ENCODE measurements around the gene XPO4.

DNA sequence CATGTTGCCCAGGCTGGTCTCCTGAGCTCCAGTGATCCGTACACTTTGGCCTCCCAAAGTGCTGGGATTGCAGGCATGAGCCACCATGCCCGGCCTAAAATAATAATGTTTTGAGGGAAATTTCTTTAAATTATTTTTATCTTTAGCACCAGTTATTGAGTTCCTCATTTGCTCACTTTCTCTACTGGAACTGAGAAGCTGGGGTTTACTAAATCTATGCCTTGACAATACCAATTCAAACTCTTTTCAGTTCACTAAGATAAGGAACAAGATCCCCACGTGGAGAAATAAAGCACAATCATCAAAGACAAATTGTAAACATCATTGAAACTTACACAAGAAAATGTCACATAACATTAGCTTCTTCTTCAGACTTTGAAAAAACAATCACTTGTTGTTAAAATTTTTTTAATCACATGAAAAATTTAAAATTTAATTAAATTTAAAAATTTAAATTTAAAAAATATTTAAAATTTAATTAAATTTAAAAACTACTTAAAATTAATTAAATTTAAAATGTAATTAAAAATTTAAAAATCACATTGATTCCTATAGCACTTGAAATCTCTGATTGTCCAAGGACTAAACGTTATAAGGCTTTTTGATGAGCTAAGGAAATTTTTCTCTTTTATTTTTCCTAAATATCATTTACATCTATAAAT lies 25.2 kb upstream of the XPO4 start:
- TF ChIP-seq, protein P1, sequence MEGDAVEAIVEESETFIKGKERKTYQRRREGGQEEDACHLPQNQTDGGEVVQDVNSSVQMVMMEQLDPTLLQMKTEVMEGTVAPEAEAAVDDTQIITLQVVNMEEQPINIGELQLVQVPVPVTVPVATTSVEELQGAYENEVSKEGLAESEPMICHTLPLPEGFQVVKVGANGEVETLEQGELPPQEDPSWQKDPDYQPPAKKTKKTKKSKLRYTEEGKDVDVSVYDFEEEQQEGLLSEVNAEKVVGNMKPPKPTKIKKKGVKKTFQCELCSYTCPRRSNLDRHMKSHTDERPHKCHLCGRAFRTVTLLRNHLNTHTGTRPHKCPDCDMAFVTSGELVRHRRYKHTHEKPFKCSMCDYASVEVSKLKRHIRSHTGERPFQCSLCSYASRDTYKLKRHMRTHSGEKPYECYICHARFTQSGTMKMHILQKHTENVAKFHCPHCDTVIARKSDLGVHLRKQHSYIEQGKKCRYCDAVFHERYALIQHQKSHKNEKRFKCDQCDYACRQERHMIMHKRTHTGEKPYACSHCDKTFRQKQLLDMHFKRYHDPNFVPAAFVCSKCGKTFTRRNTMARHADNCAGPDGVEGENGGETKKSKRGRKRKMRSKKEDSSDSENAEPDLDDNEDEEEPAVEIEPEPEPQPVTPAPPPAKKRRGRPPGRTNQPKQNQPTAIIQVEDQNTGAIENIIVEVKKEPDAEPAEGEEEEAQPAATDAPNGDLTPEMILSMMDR (IDR thresholded peaks at IDR 0.05), result no peak
- TF ChIP-seq SIN3A (IDR thresholded peaks at IDR 0.05; ENCODE audit: borderline replicate concordance, insufficient read depth, low read depth, low read length) (no peak), POLR2AphosphoS5 (IDR thresholded peaks at IDR 0.05; ENCODE audit: low read depth, low read length) (no peak), TCF7L2 (IDR thresholded peaks at IDR 0.05; ENCODE audit: low read depth, low read length) (no peak)
- TF ChIP-seq, protein P2, sequence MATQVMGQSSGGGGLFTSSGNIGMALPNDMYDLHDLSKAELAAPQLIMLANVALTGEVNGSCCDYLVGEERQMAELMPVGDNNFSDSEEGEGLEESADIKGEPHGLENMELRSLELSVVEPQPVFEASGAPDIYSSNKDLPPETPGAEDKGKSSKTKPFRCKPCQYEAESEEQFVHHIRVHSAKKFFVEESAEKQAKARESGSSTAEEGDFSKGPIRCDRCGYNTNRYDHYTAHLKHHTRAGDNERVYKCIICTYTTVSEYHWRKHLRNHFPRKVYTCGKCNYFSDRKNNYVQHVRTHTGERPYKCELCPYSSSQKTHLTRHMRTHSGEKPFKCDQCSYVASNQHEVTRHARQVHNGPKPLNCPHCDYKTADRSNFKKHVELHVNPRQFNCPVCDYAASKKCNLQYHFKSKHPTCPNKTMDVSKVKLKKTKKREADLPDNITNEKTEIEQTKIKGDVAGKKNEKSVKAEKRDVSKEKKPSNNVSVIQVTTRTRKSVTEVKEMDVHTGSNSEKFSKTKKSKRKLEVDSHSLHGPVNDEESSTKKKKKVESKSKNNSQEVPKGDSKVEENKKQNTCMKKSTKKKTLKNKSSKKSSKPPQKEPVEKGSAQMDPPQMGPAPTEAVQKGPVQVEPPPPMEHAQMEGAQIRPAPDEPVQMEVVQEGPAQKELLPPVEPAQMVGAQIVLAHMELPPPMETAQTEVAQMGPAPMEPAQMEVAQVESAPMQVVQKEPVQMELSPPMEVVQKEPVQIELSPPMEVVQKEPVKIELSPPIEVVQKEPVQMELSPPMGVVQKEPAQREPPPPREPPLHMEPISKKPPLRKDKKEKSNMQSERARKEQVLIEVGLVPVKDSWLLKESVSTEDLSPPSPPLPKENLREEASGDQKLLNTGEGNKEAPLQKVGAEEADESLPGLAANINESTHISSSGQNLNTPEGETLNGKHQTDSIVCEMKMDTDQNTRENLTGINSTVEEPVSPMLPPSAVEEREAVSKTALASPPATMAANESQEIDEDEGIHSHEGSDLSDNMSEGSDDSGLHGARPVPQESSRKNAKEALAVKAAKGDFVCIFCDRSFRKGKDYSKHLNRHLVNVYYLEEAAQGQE (IDR thresholded peaks at IDR 0.05; ENCODE audit: insufficient read depth in 1 of 2, low read depth in 2 of 2, low read length in 1 of 2), result no peak

Data from Panc1 (cell line).